GM12872 (cell line): ENCODE measurements around the gene PARVA.

Source experiments
- TF ChIP-seq, protein P1 (sequence below): IDR thresholded peaks from 3 replicates; pipeline ENCODE4 v1.5.1; 2011; ENCODE audit warnings: low read depth, mild to moderate bottlenecking, low read length, moderate library complexity; ENCODE audit not compliant: insufficient read depth

The PARVA gene

GRCh38 chr11:12393691-12394090 is 16.3 kb downstream of the PARVA start:
- TF ChIP-seq, protein P1, sequence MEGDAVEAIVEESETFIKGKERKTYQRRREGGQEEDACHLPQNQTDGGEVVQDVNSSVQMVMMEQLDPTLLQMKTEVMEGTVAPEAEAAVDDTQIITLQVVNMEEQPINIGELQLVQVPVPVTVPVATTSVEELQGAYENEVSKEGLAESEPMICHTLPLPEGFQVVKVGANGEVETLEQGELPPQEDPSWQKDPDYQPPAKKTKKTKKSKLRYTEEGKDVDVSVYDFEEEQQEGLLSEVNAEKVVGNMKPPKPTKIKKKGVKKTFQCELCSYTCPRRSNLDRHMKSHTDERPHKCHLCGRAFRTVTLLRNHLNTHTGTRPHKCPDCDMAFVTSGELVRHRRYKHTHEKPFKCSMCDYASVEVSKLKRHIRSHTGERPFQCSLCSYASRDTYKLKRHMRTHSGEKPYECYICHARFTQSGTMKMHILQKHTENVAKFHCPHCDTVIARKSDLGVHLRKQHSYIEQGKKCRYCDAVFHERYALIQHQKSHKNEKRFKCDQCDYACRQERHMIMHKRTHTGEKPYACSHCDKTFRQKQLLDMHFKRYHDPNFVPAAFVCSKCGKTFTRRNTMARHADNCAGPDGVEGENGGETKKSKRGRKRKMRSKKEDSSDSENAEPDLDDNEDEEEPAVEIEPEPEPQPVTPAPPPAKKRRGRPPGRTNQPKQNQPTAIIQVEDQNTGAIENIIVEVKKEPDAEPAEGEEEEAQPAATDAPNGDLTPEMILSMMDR, result no peak

DNA sequence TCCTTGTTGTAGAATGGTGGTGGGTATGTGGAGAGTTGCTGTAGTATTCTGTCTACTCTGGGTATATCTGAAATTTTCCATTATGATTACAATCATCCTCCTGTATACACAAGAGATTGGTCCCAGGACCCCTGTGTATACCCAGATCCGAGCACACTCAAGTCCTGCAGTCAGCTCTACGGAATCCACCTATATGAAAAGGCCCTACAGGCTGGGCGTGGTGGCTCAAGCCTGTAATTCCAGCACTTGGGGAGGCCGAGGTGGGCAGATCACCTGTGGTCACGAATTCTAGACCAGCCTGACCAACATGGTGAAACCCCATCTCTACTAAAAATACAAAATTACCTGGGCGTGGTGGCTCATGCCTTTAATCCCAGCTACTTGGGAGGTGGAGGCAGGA is 17.2 kb downstream of the PARVA start:
- TF ChIP-seq, protein P1, result no peak

GRCh38 chr11:12395333-12395732 is 18.0 kb downstream of the PARVA start:
- TF ChIP-seq, protein P1, result no peak

DNA sequence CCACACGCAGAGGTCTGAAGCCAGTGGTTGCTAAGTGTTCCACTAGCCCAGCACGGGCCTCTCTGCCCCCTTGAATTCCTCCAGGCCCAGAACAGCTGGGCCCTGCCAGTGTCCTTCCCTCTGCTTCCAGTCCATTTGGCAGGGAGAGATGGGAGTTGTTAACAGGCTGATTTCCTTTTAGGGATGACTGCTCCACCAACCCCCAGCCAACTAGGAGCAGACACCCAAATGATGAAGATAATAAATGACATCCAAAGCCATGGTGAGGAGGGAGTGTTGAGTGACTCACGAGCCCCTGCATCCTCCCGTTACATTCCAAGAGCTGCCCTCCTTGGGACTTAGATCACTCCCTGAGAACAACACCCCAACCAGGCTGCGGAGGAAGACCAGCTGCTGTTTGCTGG is 20.6 kb downstream of the PARVA start:
- TF ChIP-seq, protein P1, result no peak

DNA sequence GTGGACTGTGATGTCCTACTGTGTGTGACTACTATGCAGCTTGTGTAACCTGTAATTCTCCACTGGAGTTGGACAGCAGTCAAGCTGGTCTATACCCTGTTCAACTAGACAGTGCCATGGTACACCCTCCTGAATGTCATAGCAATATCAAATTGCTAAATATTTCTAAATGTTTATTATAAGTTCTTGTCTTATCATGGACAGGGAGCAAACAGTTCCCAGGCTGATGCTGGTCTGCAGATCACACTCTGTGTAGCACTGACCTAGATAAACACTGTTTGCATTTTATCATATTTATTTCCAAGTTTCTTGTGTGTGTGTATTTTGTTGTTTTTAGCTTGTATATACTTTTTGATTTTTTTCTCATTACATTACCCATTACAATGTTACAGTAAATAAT is 22.0 kb downstream of the PARVA start:
- TF ChIP-seq, protein P1, result no peak

- TF ChIP-seq, protein P1, result no peak
Measured at GRCh38 chr11:12402025-12402424, 24.7 kb downstream of the PARVA start.

DNA sequence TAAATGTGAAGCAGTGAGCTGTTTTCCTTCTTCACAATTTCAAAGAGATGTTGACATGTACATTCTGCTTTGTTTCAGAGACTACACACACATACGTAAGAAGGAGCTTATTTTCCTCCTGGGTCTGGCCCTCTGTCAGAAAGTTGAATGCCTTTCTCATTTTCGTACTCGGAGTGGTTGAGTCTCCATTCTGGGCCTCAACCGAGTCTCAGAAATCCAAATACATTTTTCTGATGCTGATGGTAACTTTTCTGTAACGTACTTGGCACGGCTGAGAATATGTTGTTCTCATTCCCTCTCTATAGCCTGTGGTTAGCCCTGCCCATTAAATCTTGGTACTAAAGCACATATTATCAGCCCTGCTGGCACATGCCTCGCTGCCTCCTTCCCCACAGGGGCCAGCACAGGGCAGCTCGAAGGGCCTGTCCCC is 25.3 kb downstream of the PARVA start:
- TF ChIP-seq, protein P1, result no peak
